Jurkat, Clone E6-1 (cell line): ENCODE data around the gene NRP2.
A peak's percentile ranks its signal among the peaks of the same experiment; 100 is the strongest.

ENCODE experiments used
- DNase-seq: peaks from one replicate; pipeline ENCODE4 v3.0.0-alpha.2; 2011; ENCODE audit warnings: low read depth, low spot score
- H3K4me3 ChIP-seq: 2 replicates; pipeline ENCODE4 v1.5.1; 2011; ENCODE audit warnings: mild to moderate bottlenecking, low read length, control low read depth, moderate library complexity

NRP2 gene

GRCh38 chr2:205759732-205760131 is 77.4 kb downstream of the NRP2 start:
- H3K4me3 ChIP-seq: no peak overlapping the region
- no peak for DNase-seq

- DNase-seq: no peak
- no peak overlapping the region for H3K4me3 ChIP-seq
These were observed 77.9 kb downstream of the NRP2 start for GRCh38 chr2:205760157-205760556.

DNA sequence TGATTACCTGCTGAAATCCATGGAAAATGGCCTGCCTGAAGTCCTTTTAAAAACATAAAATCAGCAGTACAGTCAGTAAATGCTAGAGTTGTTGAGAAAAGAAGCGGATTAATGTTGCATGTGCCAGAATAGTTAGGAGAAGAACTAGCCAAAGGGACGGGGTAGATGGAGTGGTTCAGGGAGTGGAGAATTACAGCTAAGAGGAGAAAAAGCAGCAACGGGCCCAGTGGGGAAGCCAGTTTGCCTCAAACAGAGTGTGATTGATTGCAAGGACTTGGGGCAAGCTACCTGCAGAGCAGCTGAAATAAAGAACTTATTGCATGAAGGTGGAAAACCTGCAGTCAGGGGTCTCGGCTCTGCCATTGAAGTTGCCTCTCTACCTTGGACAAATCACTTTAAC is 79.1 kb downstream of the NRP2 start:
- no peak for DNase-seq

DNA sequence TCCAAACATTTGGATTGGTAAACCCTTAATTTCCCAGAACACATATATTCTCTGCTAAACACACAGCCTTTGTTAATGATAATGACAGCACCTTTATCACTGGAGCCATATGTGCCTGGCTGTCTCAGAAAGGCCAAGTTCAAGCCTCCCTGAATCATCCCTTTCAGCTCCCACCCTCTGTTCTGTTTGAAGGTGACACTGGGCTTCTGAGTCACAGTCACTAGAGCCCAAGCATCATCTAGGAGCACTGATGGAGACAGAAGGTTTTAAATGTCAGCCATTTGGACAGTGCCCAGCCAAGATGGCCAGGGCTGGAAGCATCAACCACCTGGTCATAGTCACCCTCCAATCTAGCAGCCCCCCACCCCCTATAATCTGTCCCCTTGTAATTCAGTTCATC is 80.6 kb downstream of the NRP2 start:
- no peak for DNase-seq

More for the DNA sequence above, 79.1 kb downstream of the NRP2 start:
- no peak overlapping the region for H3K4me3 ChIP-seq

GRCh38 chr2:205763708-205764211 is 81.5 kb downstream of the NRP2 start:
- H3K4me3 ChIP-seq: no peak overlapping the region
- no peak for DNase-seq

More for the DNA sequence above, 80.6 kb downstream of the NRP2 start:
- no peak overlapping the region for H3K4me3 ChIP-seq

DNA sequence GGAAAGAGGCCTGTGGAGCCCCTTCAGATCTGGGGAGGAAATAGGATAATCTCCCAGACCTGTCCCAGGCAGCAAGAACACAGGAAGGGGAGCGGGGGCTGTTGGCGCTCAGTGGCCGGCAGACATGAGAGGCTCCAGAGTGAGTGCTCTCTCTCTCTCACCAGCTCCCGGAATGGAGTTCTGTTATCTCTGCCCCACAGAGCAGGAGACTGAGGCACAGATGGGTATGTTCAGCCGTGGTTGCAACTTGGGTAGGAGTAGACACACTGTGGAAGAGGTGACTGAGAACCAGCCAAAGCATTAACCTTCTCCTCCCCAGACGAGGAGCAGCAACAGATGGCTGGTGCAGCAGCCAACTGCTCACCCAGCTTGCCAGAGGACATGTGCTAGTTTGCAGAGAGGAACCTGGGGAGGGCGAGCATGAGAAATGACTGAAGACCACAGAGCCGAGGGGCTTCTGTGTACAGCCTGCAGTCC is 82.0 kb downstream of the NRP2 start:
- DNase-seq: no peak
- no peak overlapping the region for H3K4me3 ChIP-seq

- H3K4me3 ChIP-seq: no peak overlapping the region
- DNase-seq: no peak
These were observed 82.8 kb downstream of the NRP2 start for GRCh38 chr2:205765151-205765550.

- peak; percentile 50 for DNase-seq
- H3K4me3 ChIP-seq: no peak overlapping the region
These were observed 84.6 kb downstream of the NRP2 start for GRCh38 chr2:205766779-205767359.

DNA sequence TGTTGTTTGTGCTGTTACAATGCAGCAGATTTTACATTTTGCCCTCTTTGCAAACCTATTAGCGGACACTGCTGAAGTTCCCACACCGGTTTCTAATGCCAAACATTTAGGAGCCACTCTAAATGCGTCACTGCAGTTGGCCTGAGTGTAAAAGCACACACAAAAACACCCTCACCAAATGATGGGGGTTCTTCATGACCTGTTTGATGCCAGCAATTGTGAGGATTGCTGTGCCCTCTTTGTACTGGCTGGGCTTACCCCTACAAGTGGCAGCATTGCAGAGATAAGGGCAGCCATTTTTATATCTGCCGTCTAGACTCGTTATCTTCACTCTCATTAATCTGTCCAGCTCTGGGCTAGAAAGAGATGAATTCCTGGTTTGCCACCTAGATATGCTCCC is 85.3 kb downstream of the NRP2 start:
- no peak for DNase-seq
- no peak overlapping the region for H3K4me3 ChIP-seq

DNA sequence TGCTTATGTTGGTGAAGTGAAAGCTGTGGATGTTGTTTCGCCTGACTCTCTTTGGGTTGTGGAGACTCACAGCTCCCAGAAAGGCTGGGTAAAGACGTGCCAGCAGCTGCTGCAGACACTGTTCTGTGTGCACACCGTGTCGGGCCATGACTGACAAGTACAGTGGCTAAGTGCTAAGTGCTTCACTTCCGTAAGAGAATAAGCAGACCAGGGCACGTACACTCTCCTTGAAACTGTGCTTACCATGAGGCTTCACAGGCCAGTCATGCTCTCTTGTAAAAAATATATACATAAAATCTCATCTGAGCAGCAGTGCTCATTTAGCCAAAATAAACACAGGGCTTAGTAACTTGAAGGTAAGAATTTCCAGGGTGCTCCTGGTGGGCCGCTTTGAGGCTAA is 86.0 kb downstream of the NRP2 start:
- H3K4me3 ChIP-seq: no peak overlapping the region
- no peak for DNase-seq

- no peak for DNase-seq
- H3K4me3 ChIP-seq: no peak overlapping the region
These were observed 86.7 kb downstream of the NRP2 start for GRCh38 chr2:205768815-205769494.

GRCh38 chr2:205769495-205769850 is 87.2 kb downstream of the NRP2 start:
- DNase-seq: no peak

GRCh38 chr2:205769879-205770278 is 87.6 kb downstream of the NRP2 start:
- no peak overlapping the region for H3K4me3 ChIP-seq
- no peak for DNase-seq

More at GRCh38 chr2:205769495-205769850, 87.2 kb downstream of the NRP2 start:
- no peak overlapping the region for H3K4me3 ChIP-seq

DNA sequence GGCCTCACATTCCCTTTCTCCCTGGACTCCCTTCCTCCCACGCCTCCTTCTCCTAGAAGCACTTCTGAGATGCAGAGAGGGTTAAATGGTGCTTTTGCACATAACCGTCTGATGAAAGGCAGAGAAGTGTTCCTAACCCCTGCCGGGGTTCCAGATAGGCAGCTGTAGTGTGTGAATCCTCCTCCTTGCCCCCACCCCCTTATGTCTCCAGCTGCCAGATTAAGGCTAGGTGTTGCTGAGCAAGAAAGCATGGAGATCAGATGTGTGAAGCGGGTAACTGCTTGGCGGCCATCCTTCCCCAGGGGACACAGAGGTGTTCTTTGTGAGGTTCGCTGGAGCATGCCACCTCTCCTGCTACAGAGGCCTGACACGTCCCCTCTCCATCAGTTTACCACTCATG is 88.3 kb downstream of the NRP2 start:
- no peak overlapping the region for H3K4me3 ChIP-seq
- DNase-seq: no peak

DNA sequence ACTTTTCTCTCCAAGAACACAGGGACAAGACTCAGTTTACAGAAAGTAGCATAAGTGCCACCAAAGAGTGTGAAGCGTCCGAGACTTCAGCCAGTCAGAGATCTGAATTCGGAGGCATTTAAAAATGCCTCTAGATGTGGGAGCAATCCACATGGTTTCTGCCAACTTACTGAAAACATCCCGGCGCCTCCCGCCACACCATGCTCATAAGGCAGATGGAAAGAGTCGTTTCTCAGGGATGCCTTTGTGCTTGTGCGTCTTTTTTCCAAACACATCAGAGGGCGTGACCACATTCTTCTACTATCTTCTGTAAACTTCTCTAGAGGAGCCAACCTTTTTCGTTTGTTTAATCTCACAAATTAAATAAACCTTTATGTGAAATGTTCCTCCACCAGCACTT is 88.7 kb downstream of the NRP2 start:
- H3K4me3 ChIP-seq: no peak overlapping the region
- DNase-seq: no peak

DNA sequence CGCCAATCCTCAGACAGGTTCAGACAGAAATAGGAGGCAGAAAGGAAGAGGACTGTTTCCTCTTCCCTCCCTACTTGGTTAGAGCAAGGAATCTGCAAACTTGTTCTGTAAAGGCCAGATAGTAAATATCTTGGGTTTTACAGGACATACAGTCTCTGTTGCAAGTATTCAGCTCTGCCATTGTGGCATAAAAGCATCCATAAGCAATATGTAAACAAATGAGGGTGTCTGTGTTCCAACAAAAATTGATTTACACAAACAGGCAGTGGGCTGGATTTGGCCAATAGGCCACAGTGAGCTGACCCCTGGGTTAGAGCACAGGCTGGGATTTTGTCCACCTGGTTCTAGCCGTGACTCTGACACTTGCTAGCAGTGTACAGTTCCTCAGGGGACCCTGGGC is 89.4 kb downstream of the NRP2 start:
- no peak overlapping the region for H3K4me3 ChIP-seq
- DNase-seq: no peak

DNA sequence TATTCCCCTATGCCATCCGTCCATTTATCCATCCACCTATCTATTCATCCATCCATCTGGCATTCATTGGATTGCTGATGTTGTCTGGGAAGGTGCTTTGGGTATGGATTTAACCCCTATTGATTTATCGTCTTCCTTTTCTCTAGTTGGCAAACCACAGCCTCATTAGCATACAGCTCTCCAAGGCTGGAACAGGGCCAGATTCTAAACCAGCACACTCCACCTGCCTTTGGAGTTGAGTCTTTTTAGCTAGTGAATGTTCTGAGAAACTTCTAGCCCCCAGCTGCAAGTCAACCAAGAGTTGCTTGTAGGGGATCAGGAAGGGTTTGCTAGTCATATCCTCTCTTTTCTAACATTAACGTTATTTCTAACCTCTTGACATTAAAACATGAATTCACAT is 90.7 kb downstream of the NRP2 start:
- DNase-seq: peak; percentile 78
- H3K4me3 ChIP-seq: no peak overlapping the region

DNA sequence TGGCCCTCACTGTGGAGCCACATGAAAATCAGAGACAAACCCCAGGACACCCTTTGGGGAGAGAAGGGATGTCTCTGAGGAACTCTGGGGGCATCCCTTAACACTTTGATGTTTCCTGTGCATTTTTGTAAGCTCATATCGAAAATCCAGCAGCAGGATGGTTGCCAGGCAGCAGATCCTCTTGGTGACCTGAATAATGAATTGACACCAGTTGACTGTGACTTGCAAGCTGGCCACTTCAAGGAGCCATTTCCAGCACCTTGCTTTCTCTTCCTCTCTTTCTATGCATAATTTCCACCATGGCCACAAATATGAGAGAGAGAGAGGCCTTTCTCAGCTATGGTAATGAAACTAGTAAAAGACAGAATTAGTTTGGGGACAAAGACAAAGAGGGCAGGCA is 91.7 kb downstream of the NRP2 start:
- no peak for DNase-seq
- no peak overlapping the region for H3K4me3 ChIP-seq

- no peak overlapping the region for H3K4me3 ChIP-seq
- no peak for DNase-seq
These were observed 93.0 kb downstream of the NRP2 start for GRCh38 chr2:205775097-205775877.

DNA sequence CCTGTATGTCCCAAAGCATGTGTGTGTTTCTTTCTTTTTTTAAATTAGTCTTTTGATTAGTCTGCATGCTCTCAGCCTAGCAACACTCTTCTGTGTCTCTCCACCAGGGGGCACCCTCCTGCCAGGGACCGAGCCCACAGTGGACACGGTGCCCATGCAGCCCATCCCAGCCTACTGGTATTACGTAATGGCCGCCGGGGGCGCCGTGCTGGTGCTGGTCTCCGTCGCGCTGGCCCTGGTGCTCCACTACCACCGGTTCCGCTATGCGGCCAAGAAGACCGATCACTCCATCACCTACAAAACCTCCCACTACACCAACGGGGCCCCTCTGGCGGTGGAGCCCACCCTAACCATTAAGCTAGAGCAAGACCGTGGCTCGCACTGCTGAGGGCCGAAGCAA is 93.8 kb downstream of the NRP2 start:
- no peak overlapping the region for H3K4me3 ChIP-seq
- peak; percentile 45 for DNase-seq
